SK-N-SH (cell line): ENCODE results near the gene PPP1R12B. TPM values are rescaled to one million over a fixed set of nuclear protein-coding genes. Genes with fewer than 3 reads are reported as not detected.

Experiments used
- CTCF ChIA-PET: fragments of 300-600, 350-600 bp; formaldehyde crosslinking; extraction: SDS; loops from one replicate; lab custom pipeline; 2021; lab: Yijun Ruan, JAX
- POLR2A ChIA-PET: fragments of 350-600 bp; sonication (Branson Sonifier 250); formaldehyde crosslinking; extraction: SDS; loops from one replicate; lab custom pipeline; 2020; ENCODE audit warnings: antibody characterized with exemption, inconsistent platforms; lab: Yijun Ruan, JAX
- DNase-seq: peaks from one replicate; pipeline ENCODE4 v3.0.0; 2012
- H2AFZ ChIP-seq: fragments of 200-600 bp; sonication (generic); 2 replicates; pipeline ENCODE4 v1.8.1; 2016; ENCODE audit warnings: antibody characterized with exemption, mild to moderate bottlenecking, low read depth
- H3F3A ChIP-seq: fragments of 200-600 bp; sonication (generic); replicated peaks from 2 replicates; pipeline ENCODE3; 2016; ENCODE audit warnings: antibody characterized with exemption, mild to moderate bottlenecking; ENCODE audit not compliant: insufficient read depth
- H3K27ac ChIP-seq, 2 experiments: fragments of 200-500 bp in 1 of 2; fragments of 200-600 bp in 1 of 2; sonication (Bioruptor generic) in 1 of 2; sonication (generic), shearing (Covaris generic) in 1 of 2; 2 replicates each; pipeline versions ENCODE4 v1.5.1 to v1.6.1; 2014 to 2016; ENCODE audit warnings: low read depth in 2 of 2, inconsistent platforms in 1 of 2, low read length in 1 of 2, mild to moderate bottlenecking in 1 of 2, mixed read lengths in 1 of 2
- H3K27me3 ChIP-seq: fragments of 200-600 bp; sonication (generic), shearing (Covaris generic); 2 replicates; pipeline ENCODE4 v1.6.1; 2016; ENCODE audit warnings: mixed run types; ENCODE audit not compliant: insufficient read depth
- H3K36me3 ChIP-seq, 2 experiments: fragments of 200-500 bp in 1 of 2; fragments of 200-600 bp in 1 of 2; sonication (Bioruptor generic) in 1 of 2; sonication (generic) in 1 of 2; replicated peaks in 1 of 2; 2 replicates each; pipeline versions ENCODE3 to v1.5.1; 2014 to 2016; ENCODE audit warnings: low read length in 1 of 2, mild to moderate bottlenecking in 1 of 2; ENCODE audit not compliant: insufficient read depth in 2 of 2, control insufficient read depth in 1 of 2
- H3K4me1 ChIP-seq, 2 experiments: fragments of 200-500 bp in 1 of 2; fragments of 200-600 bp in 1 of 2; sonication (Bioruptor generic) in 1 of 2; sonication (generic), shearing (Covaris generic) in 1 of 2; 2 replicates each; pipeline versions ENCODE4 v1.5.1 to v1.6.1; 2014 to 2016; ENCODE audit warnings: low read depth in 1 of 2, low read length in 1 of 2, mixed run types in 1 of 2; ENCODE audit not compliant: insufficient read depth in 2 of 2, control insufficient read depth in 1 of 2
- H3K4me2 ChIP-seq: fragments of 200-600 bp; sonication (generic), shearing (Covaris generic); 2 replicates; pipeline ENCODE4 v1.6.1; 2017; ENCODE audit warnings: mixed run types
- H3K4me3 ChIP-seq, 2 experiments: fragments of 200-500 bp in 1 of 2; fragments of 200-600 bp in 1 of 2; sonication (Bioruptor generic) in 1 of 2; sonication (generic), shearing (Covaris generic) in 1 of 2; 2 replicates each; pipeline versions ENCODE4 v1.5.1 to v1.8.1; 2014 to 2016; ENCODE audit warnings: low read depth in 2 of 2, inconsistent platforms in 1 of 2, low read length in 1 of 2, mild to moderate bottlenecking in 1 of 2, mixed read lengths in 1 of 2, moderate library complexity in 1 of 2
- H3K79me2 ChIP-seq: fragments of 200-600 bp; sonication (generic); 2 replicates; pipeline ENCODE4 v1.8.1; 2017; ENCODE audit warnings: mild to moderate bottlenecking; ENCODE audit not compliant: insufficient read depth
- H3K9ac ChIP-seq: fragments of 200-600 bp; sonication (generic); 2 replicates; pipeline ENCODE4 v1.6.1; 2017; ENCODE audit warnings: mixed run types
- H3K9me2 ChIP-seq: fragments of 200-600 bp; sonication (generic); 2 replicates; pipeline ENCODE4 v1.6.1; 2017; ENCODE audit warnings: mixed run types
- H3K9me3 ChIP-seq: fragments of 200-600 bp; sonication (generic); 2 replicates; pipeline ENCODE4 v1.6.1; 2017; ENCODE audit warnings: mixed run types, mild to moderate bottlenecking, moderate library complexity
- H4K20me1 ChIP-seq: fragments of 200-600 bp; sonication (generic); 2 replicates; pipeline ENCODE4 v1.6.1; 2017; ENCODE audit warnings: mild to moderate bottlenecking, mixed run types; ENCODE audit not compliant: insufficient read depth
- CHD2 ChIP-seq: fragments of 150-350 bp; IDR thresholded peaks from 2 replicates; pipeline ENCODE4 v1.6.1; 2018; ENCODE audit warnings: low read length; ENCODE audit not compliant: partially characterized antibody
- EP300 ChIP-seq, 2 experiments: IDR thresholded peaks; 2 replicates each; pipeline versions ENCODE4 v1.4.0 to v1.6.1; 2012; ENCODE audit warnings: borderline replicate concordance in 1 of 2, low read depth in 1 of 2, low read length in 1 of 2
- FOSL2 ChIP-seq: IDR thresholded peaks from 2 replicates; pipeline ENCODE4 v1.4.0; 2012; ENCODE audit warnings: low read depth, mild to moderate bottlenecking, moderate library complexity, borderline replicate concordance
- MAX ChIP-seq: IDR thresholded peaks from 2 replicates; pipeline ENCODE4 v1.4.0; 2012; ENCODE audit warnings: low read depth
- NFIC ChIP-seq: IDR thresholded peaks from 2 replicates; pipeline ENCODE4 v1.4.0; 2012; ENCODE audit warnings: borderline replicate concordance
- RCOR1 ChIP-seq: fragments of 150-350 bp; IDR thresholded peaks from 2 replicates; pipeline ENCODE4 v1.6.1; 2017; ENCODE audit warnings: antibody characterized with exemption, low read length
- REST ChIP-seq: IDR thresholded peaks from 2 replicates; pipeline ENCODE4 v1.6.1; 2012; ENCODE audit warnings: mild to moderate bottlenecking, low read depth, low read length, moderate library complexity
- RXRA ChIP-seq: IDR thresholded peaks from 2 replicates; pipeline ENCODE4 v1.4.0; 2012; ENCODE audit warnings: low read depth, mild to moderate bottlenecking, borderline replicate concordance
- TAF1 ChIP-seq: IDR thresholded peaks from 2 replicates; pipeline ENCODE4 v1.6.1; 2012; ENCODE audit warnings: low read depth, mild to moderate bottlenecking, low read length, moderate library complexity, borderline replicate concordance
- TCF12 ChIP-seq: IDR thresholded peaks from 2 replicates; pipeline ENCODE4 v1.4.0; 2012
- WGBS: methylation state at CpG from one replicate; pipeline ENCODE4 v1.1.6; 2017; ENCODE audit warnings: low lambda C conversion rate; 5-methylcytosine and 5-hydroxymethylcytosine counted together
- polyA plus RNA-seq, 3 experiments: library from polyadenylated mRNA; depleted of rRNA; stranded (reverse); fragments of >200 nt; gene quantifications; 2 replicates each; pipeline ENCODE4 v1.2.3, GENCODE V29; 2012

Gene PPP1R12B
- polyA plus RNA-seq, 1 of the 3 experiments (the other 2 are of a cell fraction), result 2.8 TPM

GRCh38 chr1:202576816-202577215 lies 228.3 kb downstream of the PPP1R12B start:
- ChIA-PET CTCF (interaction anchor here (0.9 to 6.5 kb wide), 5 partner anchors 10 to 233 kb away, joined by 3 to 48 read pairs (median 5); no protein-coding TSS in a partner anchor), POLR2A (no interaction called here)
- H3K9ac ChIP-seq, result 0 out of 2 replicates have a peak overlapping the region, but pooled peaks have one; percentile 1
- H3K4me1 ChIP-seq, result peaks cover 52 to 77% of the 10 kb centered on the region in 2 experiments
- peaks cover 26% of the 10 kb centered on the region for H3F3A ChIP-seq
- H3K4me3 ChIP-seq, result no peak overlapping the region
- no peaks in the 10 kb centered on the region for H3K27me3 ChIP-seq
- TF ChIP-seq EP300 (IDR thresholded peaks at IDR 0.05; ENCODE audit: borderline replicate concordance in 1 of 2, low read depth in 1 of 2, low read length in 1 of 2), result no peak
- no peak for TF ChIP-seq RCOR1
- peak; percentile 57 for TF ChIP-seq NFIC
- peak; percentile 38 for TF ChIP-seq CHD2
- peak; percentile 73 for TF ChIP-seq TCF12
- 0 out of 2 replicates have a peak, but pooled peaks have one; percentile 44 for TF ChIP-seq RXRA
- peak; percentile 81 for TF ChIP-seq MAX
- peak overlapping the region; percentile 72 to 96 for H3K27ac ChIP-seq
- 43% methylated on average over 1 of the region's 1 CpG for WGBS
- H2AFZ ChIP-seq, result no peak overlapping the region
- no peaks in the 10 kb centered on the region for H3K9me3 ChIP-seq
- peaks cover 0 to 9% of the 10 kb centered on the region in 2 experiments for H3K36me3 ChIP-seq
- no peaks in the 10 kb centered on the region for H3K9me2 ChIP-seq
- H3K79me2 ChIP-seq, result no peaks in the 10 kb centered on the region
- no peak for DNase-seq
- H4K20me1 ChIP-seq, result no peaks in the 10 kb centered on the region
- H3K4me2 ChIP-seq, result peak overlapping the region; percentile 49

- ChIA-PET POLR2A (no interaction called here), CTCF (interaction anchor here (0.9 to 6.5 kb wide), 6 partner anchors 9 to 233 kb away, joined by 3 to 48 read pairs (median 6); no protein-coding TSS in a partner anchor)
- no peak for DNase-seq
- no peaks in the 10 kb centered on the region for H4K20me1 ChIP-seq
- H3K4me3 ChIP-seq, result no peak overlapping the region
- no peak for TF ChIP-seq TAF1
- 0 out of 2 replicates have a peak, but pooled peaks have one; percentile 1 for TF ChIP-seq NFIC
- no peak for TF ChIP-seq RXRA
- TF ChIP-seq TCF12, result no peak
- TF ChIP-seq EP300 (IDR thresholded peaks at IDR 0.05; ENCODE audit: borderline replicate concordance in 1 of 2, low read depth in 1 of 2, low read length in 1 of 2), result no peak
- no peak for TF ChIP-seq FOSL2
- no peak for TF ChIP-seq REST
- WGBS, result 22% methylated on average over 2 of the region's 2 CpGs
- no peaks in the 10 kb centered on the region for H3K79me2 ChIP-seq
- peaks cover 52 to 72% of the 10 kb centered on the region in 2 experiments for H3K4me1 ChIP-seq
- peaks cover 0 to 11% of the 10 kb centered on the region in 2 experiments for H3K36me3 ChIP-seq
- peak overlapping the region; percentile 72 to 96 for H3K27ac ChIP-seq
- no peaks in the 10 kb centered on the region for H3K9me3 ChIP-seq
- no peaks in the 10 kb centered on the region for H3K27me3 ChIP-seq
- H3F3A ChIP-seq, result peaks cover 26% of the 10 kb centered on the region
- H3K9ac ChIP-seq, result no peak overlapping the region
- H3K9me2 ChIP-seq, result no peaks in the 10 kb centered on the region
- peak overlapping the region; percentile 49; the same call in 1 of the 2 replicates for H3K4me2 ChIP-seq
- H2AFZ ChIP-seq, result no peak overlapping the region
These were observed 228.9 kb downstream of the PPP1R12B start for GRCh38 chr1:202577381-202577780.
